HepG2 (cell line): Measurements from ENCODE around the gene PDE1C. TPM values are rescaled to one million over a fixed set of nuclear protein-coding genes. Genes with fewer than 3 reads are reported as not detected.

Source experiments
- ATAC-seq: fragments of 200-7000 bp; cut with Tn5 transposase; 3 replicates; pipeline ENCODE4 v1.9.1; 2020; ENCODE audit warnings: mild to moderate bottlenecking, moderate library complexity
- BruUV-seq: library from RNA; stranded (reverse); fragments of 400-500 nt; replicated peaks from 2 replicates; lab custom pipeline; 2021; lab: Mats Ljungman, UMichigan
- CTCF ChIA-PET: fragments of 300-600 bp; formaldehyde crosslinking; extraction: SDS; loops from one replicate; lab custom pipeline; 2021; ENCODE audit warnings: low total read pairs, inconsistent platforms, low intra/inter-chr PET ratio; lab: Yijun Ruan, JAX
- POLR2A ChIA-PET: fragments of 350-600 bp; sonication (Branson Sonifier 250); formaldehyde crosslinking; loops from one replicate; lab custom pipeline; 2020; ENCODE audit warnings: antibody characterized with exemption, inconsistent platforms; lab: Yijun Ruan, JAX
- DNase-seq: peaks from one replicate; pipeline ENCODE4 v3.0.0-alpha.2; 2015; ENCODE audit warnings: low spot score
- FAIRE-seq: peaks from 3 replicates; lab custom pipeline; 2011; peaks lifted over from hg19 to GRCh38; lab: Jason Lieb, UNC
- H2AFZ ChIP-seq: one replicate; pipeline ENCODE4 v1.6.1; 2011; ENCODE audit warnings: low read length, inconsistent platforms
- H3K27ac ChIP-seq: fragments of 300-600 bp; 3 replicates; pipeline ENCODE4 v1.8.0; 2011; ENCODE audit warnings: mixed run types, mild to moderate bottlenecking, mixed read lengths, low read length, inconsistent platforms; ENCODE audit not compliant: insufficient read depth; ENCODE audit errors: extremely low read length
- H3K27me3 ChIP-seq, 2 experiments: fragments of 200-600 bp in 1 of 2; 2 replicates in 1 of 2; 3 replicates in 1 of 2; pipeline versions ENCODE4 v1.6.0 to v1.8.0; 2011; ENCODE audit warnings: low read length in 2 of 2, mild to moderate bottlenecking in 2 of 2, moderate library complexity in 2 of 2, inconsistent platforms in 1 of 2; ENCODE audit not compliant: insufficient read depth in 2 of 2, control insufficient read depth in 1 of 2
- H3K36me3 ChIP-seq, 2 experiments: fragments of 200-600 bp in 1 of 2; replicated peaks in 1 of 2; 2 replicates in 1 of 2; 3 replicates in 1 of 2; pipeline versions ENCODE4 v1.5.1 to v1.8.0; 2011; ENCODE audit warnings: low read length in 2 of 2, inconsistent platforms in 1 of 2; ENCODE audit not compliant: insufficient read depth in 2 of 2, control insufficient read depth in 1 of 2
- H3K4me1 ChIP-seq: 2 replicates; pipeline ENCODE4 v1.5.1; 2012; ENCODE audit warnings: low read length, inconsistent platforms; ENCODE audit not compliant: insufficient read depth
- H3K4me2 ChIP-seq: 2 replicates; pipeline ENCODE4 v1.6.0; 2011; ENCODE audit warnings: low read depth, low read length, inconsistent platforms
- H3K4me3 ChIP-seq, 3 experiments: fragments of 200-600 bp in 1 of 3; sonication (generic), shearing (Covaris generic) in 1 of 3; replicated peaks in 1 of 3; 2 replicates each; pipeline ENCODE4 v1.5.1; 2011 to 2016; ENCODE audit warnings: low read length in 3 of 3, inconsistent platforms in 2 of 3, low read depth in 2 of 3, mild to moderate bottlenecking in 2 of 3, control low read depth in 1 of 3, mixed read lengths in 1 of 3; ENCODE audit not compliant: insufficient read depth in 1 of 3
- H3K79me2 ChIP-seq: one replicate; pipeline ENCODE4 v1.6.1; 2011; ENCODE audit warnings: low read length, inconsistent platforms; ENCODE audit not compliant: insufficient read depth
- H3K9ac ChIP-seq: 2 replicates; pipeline ENCODE4 v1.6.0; 2011; ENCODE audit warnings: mild to moderate bottlenecking, low read depth, low read length, inconsistent platforms; ENCODE audit not compliant: insufficient read depth
- H3K9me3 ChIP-seq: 2 replicates; pipeline ENCODE4 v1.5.1; 2012; ENCODE audit warnings: mild to moderate bottlenecking, low read length
- H4K20me1 ChIP-seq: 2 replicates; pipeline ENCODE4 v1.6.0; 2011; ENCODE audit warnings: inconsistent platforms, mild to moderate bottlenecking, low read length, moderate library complexity; ENCODE audit not compliant: insufficient read depth
- CEBPB ChIP-seq: IDR thresholded peaks from 2 replicates; pipeline ENCODE4 v1.6.1; 2011; ENCODE audit warnings: low read depth, low read length, improper control_type of control experiment, borderline replicate concordance
- HOXA3 ChIP-seq: sonication (generic); formaldehyde crosslinking; IDR thresholded peaks from 2 replicates; pipeline ENCODE4 v1.5.0; 2020; ENCODE audit warnings: missing genetic modification reagents
- KDM6A ChIP-seq: IDR thresholded peaks from 2 replicates; pipeline ENCODE4 v1.6.1; 2016; ENCODE audit warnings: low read depth
- TOPORS ChIP-seq: sonication (generic); formaldehyde crosslinking; IDR thresholded peaks from 2 replicates; pipeline ENCODE4 v1.8.0; 2023; ENCODE audit warnings: mild to moderate bottlenecking, missing genetic modification reagents
- ZSCAN9 ChIP-seq: IDR thresholded peaks from 2 replicates; pipeline ENCODE4 v1.6.1; 2016; ENCODE audit warnings: borderline replicate concordance
- WGBS: methylation state at CpG from one replicate; pipeline ENCODE4 v1.1.6; 2017; ENCODE audit warnings: low lambda C conversion rate; 5-methylcytosine and 5-hydroxymethylcytosine counted together
- in situ Hi-C: cut with HindIII; loops from 2 replicates; pipeline ENCODE4 v1.10.0; 2017; ENCODE audit warnings: low pct_unique_long_range_greater_than_20kb; ENCODE audit not compliant: extremely low pct_ligation_motif_present
- intact Hi-C: fragments of 100-400 bp; cut with micrococcal nuclease; formaldehyde crosslinking; loops from one replicate; pipeline ENCODE4 v1.10.0; 2022; ENCODE audit not compliant: unreplicated experiment
- polyA plus RNA-seq, 8 experiments: library from polyadenylated mRNA; depleted of rRNA in 3 of 8; stranded (reverse) in 7 of 8; unstranded in 1 of 8; fragments of >200 nt; fragmentation: Illumina TruSeq in 4 of 8; extraction: Trizol in 4 of 8; gene quantifications; 2 replicates each; pipeline versions ENCODE4 v1.2.1 to v1.2.3, GENCODE V29; 2011 to 2016; ENCODE audit warnings: low read depth in 4 of 8, missing spikeins in 1 of 8, mixed read lengths in 1 of 8; ENCODE audit not compliant: insufficient read depth in 1 of 8
- total RNA-seq, 5 experiments: library from RNA; depleted of rRNA; stranded (reverse); fragments of >200 nt; fragmentation: Illumina TruSeq; extraction: Trizol; gene quantifications; 2 replicates each; pipeline ENCODE4 v1.2.3, GENCODE V29; 2016; ENCODE audit warnings: low read depth in 1 of 5
- TF ChIP-seq, protein P1 (sequence below): sonication (generic); formaldehyde crosslinking; IDR thresholded peaks from 2 replicates; pipeline ENCODE4 v1.5.1; 2020; ENCODE audit warnings: mild to moderate bottlenecking, missing genetic modification reagents, moderate library complexity
- TF ChIP-seq, protein P2 (sequence below): sonication (generic); formaldehyde crosslinking; IDR thresholded peaks from 2 replicates; pipeline ENCODE4 v1.4.0; 2020; ENCODE audit warnings: low read depth, mild to moderate bottlenecking, missing genetic modification reagents
- TF ChIP-seq, protein P3 (sequence below): sonication (generic); formaldehyde crosslinking; IDR thresholded peaks from 2 replicates; pipeline ENCODE4 v1.4.0; 2020; ENCODE audit warnings: missing genetic modification reagents, borderline replicate concordance

Gene PDE1C
- total and polyA plus RNA-seq, 2 of the 13 experiments (the other 11 are each of a cell fraction or from before 2014, with no cell fraction given), result not detected

DNA sequence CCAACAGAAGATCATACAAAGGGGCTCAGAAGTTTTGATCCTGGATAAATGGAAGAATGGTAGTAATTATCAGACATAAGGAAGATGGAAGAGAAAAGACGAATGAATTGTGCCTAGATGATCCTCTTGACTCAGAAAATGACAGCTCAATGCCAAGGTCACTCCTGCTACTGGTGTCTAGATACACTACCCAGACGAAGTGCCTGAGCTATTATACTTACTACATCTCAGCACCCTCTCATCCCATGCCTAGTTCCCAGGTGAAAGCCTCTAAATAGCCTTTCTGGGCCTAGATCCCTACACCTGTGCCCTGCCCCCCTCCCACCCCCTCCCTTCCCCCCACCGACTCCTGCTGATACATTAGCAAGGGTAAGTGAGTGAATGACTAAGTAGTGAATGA, 25.5 kb downstream of the PDE1C start:
- intact Hi-C loops, result no loop called here
- 8% methylated on average over 3 of the region's 3 CpGs for WGBS
- H3K4me2 ChIP-seq, result no peak overlapping the region
- no peaks in the 10 kb centered on the region for H3K79me2 ChIP-seq
- POLR2A ChIA-PET, result no interaction called here
- no peak overlapping the region for H3K27ac ChIP-seq
- DNase-seq (no peak), ATAC-seq (no peak), FAIRE-seq (no peak)
- no peaks in the 10 kb centered on the region for H3K27me3 ChIP-seq
- in situ Hi-C loops, result no loop called here
- no peaks in the 10 kb centered on the region for H3K36me3 ChIP-seq
- no TSS peak for BruUV-seq
- H4K20me1 ChIP-seq, result no peaks in the 10 kb centered on the region
- no peak overlapping the region for H3K9ac ChIP-seq
- no peaks in the 10 kb centered on the region for H3K4me1 ChIP-seq
- H3K9me3 ChIP-seq, result no peaks in the 10 kb centered on the region
- no peak overlapping the region for H3K4me3 ChIP-seq
- no peak overlapping the region for H2AFZ ChIP-seq
- CTCF ChIA-PET, result no interaction called here
- TF ChIP-seq TOPORS (CRISPR knock-in tag) (no peak), CEBPB (no peak), ZSCAN9 (no peak), KDM6A (CRISPR knock-in tag) (no peak), HOXA3 (CRISPR knock-in tag) (no peak)
- TF ChIP-seq, protein P1, sequence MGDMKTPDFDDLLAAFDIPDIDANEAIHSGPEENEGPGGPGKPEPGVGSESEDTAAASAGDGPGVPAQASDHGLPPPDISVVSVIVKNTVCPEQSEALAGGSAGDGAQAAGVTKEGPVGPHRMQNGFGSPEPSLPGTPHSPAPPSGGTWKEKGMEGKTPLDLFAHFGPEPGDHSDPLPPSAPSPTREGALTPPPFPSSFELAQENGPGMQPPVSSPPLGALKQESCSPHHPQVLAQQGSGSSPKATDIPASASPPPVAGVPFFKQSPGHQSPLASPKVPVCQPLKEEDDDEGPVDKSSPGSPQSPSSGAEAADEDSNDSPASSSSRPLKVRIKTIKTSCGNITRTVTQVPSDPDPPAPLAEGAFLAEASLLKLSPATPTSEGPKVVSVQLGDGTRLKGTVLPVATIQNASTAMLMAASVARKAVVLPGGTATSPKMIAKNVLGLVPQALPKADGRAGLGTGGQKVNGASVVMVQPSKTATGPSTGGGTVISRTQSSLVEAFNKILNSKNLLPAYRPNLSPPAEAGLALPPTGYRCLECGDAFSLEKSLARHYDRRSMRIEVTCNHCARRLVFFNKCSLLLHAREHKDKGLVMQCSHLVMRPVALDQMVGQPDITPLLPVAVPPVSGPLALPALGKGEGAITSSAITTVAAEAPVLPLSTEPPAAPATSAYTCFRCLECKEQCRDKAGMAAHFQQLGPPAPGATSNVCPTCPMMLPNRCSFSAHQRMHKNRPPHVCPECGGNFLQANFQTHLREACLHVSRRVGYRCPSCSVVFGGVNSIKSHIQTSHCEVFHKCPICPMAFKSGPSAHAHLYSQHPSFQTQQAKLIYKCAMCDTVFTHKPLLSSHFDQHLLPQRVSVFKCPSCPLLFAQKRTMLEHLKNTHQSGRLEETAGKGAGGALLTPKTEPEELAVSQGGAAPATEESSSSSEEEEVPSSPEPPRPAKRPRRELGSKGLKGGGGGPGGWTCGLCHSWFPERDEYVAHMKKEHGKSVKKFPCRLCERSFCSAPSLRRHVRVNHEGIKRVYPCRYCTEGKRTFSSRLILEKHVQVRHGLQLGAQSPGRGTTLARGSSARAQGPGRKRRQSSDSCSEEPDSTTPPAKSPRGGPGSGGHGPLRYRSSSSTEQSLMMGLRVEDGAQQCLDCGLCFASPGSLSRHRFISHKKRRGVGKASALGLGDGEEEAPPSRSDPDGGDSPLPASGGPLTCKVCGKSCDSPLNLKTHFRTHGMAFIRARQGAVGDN, result no peak
- TF ChIP-seq, protein P2, sequence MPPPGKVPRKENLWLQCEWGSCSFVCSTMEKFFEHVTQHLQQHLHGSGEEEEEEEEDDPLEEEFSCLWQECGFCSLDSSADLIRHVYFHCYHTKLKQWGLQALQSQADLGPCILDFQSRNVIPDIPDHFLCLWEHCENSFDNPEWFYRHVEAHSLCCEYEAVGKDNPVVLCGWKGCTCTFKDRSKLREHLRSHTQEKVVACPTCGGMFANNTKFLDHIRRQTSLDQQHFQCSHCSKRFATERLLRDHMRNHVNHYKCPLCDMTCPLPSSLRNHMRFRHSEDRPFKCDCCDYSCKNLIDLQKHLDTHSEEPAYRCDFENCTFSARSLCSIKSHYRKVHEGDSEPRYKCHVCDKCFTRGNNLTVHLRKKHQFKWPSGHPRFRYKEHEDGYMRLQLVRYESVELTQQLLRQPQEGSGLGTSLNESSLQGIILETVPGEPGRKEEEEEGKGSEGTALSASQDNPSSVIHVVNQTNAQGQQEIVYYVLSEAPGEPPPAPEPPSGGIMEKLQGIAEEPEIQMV, result no peak
- TF ChIP-seq, protein P3, sequence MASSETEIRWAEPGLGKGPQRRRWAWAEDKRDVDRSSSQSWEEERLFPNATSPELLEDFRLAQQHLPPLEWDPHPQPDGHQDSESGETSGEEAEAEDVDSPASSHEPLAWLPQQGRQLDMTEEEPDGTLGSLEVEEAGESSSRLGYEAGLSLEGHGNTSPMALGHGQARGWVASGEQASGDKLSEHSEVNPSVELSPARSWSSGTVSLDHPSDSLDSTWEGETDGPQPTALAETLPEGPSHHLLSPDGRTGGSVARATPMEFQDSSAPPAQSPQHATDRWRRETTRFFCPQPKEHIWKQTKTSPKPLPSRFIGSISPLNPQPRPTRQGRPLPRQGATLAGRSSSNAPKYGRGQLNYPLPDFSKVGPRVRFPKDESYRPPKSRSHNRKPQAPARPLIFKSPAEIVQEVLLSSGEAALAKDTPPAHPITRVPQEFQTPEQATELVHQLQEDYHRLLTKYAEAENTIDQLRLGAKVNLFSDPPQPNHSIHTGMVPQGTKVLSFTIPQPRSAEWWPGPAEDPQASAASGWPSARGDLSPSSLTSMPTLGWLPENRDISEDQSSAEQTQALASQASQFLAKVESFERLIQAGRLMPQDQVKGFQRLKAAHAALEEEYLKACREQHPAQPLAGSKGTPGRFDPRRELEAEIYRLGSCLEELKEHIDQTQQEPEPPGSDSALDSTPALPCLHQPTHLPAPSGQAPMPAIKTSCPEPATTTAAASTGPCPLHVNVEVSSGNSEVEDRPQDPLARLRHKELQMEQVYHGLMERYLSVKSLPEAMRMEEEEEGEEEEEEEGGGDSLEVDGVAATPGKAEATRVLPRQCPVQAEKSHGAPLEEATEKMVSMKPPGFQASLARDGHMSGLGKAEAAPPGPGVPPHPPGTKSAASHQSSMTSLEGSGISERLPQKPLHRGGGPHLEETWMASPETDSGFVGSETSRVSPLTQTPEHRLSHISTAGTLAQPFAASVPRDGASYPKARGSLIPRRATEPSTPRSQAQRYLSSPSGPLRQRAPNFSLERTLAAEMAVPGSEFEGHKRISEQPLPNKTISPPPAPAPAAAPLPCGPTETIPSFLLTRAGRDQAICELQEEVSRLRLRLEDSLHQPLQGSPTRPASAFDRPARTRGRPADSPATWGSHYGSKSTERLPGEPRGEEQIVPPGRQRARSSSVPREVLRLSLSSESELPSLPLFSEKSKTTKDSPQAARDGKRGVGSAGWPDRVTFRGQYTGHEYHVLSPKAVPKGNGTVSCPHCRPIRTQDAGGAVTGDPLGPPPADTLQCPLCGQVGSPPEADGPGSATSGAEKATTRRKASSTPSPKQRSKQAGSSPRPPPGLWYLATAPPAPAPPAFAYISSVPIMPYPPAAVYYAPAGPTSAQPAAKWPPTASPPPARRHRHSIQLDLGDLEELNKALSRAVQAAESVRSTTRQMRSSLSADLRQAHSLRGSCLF (CRISPR knock-in tag), result no peak
